GF-D8 (cell line): ENCODE results near the gene TEX19.
"Not testable (repeated sequence)": the region's sequence is repeated elsewhere in the genome, so short reads cannot be mapped to it uniquely, and the experiment has no call there.

Experiments used
- DNase-seq: peaks from one replicate; lab custom pipeline; 2025; lab: John Stamatoyannopoulos, UW

Gene TEX19

DNA sequence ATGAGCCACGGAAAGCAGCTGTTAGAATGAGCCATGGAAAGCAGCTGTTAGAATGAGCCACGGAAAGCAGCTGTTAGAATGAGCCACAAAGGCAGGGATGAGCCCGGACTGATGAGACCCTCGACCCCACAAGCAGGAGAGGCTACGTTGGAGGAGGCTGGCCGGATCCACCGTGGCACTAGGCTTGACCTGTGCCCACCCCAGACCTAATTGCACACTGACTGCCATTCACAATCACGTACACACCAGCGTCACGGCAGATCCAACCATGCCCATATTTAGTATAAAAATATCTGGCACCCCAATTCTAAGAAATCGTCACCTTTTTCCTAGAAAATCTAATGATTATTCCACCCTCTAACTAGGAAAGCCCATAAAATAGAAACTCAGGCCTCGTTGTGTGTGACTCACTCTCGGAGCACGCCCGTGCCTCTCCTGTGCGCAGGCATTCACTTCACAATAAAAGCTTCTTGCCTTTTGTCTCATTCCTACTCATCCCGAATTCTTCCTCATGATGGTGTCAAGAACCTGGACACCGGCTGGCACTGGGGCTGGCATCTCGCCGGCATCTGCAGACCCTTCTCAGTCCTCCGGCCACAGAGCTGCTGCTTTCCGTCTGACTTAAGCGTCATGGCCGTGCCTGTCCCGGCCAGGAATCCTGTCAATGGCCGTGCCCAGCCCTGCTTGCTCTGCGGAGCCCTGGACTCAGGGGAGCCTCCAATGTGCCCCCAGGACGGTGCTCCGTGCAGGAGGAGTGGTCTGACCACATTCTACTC, 20.0 kb upstream of the TEX19 start:
- no peak for DNase-seq

DNA sequence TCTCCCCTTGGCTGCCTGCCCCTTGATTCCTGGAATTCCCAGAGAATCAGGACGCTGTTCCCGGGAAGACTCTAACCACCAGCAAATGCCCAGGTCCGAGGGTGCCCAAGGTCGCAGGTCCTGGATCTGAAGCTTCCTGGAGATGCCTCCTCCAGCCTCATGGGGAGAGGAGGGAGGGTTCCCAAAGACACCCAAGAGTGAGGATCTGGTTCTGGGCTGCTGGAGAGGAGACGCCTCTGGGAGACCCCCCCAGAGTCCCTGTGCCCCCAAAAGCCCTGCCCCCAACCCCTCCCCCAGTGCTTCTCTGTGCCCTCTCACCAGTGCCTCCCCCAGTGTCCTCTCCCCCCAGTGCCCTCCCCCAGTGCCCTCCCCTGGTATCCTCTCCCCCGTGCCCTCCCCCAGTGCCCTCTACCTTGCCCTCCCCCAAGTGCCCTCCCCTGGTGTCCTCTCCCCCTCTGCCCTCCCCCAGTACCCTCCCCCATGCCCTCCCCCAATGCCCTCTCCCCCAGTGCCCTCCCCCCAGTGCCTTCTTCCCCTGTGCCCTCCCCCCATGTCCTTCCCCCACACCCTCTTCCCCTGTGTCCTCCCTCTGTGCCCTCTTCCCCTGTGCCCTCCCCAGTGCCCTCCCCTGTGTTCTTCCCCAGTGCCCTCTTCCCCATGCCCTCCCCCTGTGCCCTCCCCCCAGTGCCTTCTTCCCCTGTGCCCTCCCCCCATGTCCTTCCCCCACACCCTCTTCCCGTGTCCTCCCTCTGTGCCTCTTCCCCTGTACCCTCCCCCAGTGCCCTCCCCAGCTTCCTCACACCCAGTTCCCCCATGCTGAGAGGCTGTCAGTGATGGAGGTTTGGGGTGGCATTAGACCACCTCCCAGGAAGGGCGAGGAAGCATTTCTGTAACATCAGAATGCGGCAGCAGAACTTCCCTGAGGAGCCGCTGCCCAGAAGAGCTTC, 19.1 kb upstream of the TEX19 start:
- no peak for DNase-seq

- no peak for DNase-seq
Measured at GRCh38 chr17:82342361-82343079, 16.5 kb upstream of the TEX19 start.

GRCh38 chr17:82343560-82343959, 15.5 kb upstream of the TEX19 start:
- no peak for DNase-seq

- DNase-seq = no peak
Measured at GRCh38 chr17:82344175-82344907, 14.7 kb upstream of the TEX19 start.

DNA sequence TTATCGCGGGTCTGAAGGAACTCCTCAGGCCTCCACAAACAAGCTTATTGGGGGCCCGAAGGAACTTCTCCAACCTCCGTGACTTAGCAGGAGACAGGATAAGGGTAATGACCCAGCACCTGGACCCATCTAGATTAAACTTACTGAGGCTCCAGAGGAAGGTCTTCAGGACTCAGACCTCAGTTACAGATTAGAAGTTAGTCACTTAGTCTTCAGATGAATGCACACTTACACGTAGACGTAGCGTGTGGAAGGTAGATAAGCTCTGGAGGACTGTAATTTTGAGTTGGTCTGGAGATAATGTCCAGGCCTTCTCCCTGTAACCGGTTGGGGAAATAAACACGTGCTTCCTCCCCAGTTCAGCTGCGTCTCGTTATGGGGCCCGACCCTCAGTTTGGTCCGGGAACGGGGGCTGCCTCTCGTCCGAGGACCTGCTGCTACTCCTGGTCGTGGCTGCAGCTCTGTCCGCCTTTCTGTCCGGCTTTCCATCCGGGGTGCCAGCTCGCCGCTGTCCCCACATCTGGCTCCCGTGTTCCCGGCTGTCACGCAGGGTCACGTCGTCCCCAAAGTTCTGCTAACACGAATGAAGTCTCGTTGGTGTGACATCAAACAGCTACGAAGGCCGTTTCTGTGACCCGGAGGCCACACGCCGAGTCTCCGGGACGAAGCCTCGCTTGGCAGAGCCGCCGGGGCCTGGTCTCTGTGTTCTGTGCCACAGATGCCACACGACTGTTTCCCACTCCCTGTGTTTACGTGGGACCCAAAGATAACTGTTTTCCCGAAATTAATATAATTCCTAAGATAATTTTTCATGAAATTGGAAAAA, 13.7 kb upstream of the TEX19 start:
- no peak for DNase-seq

DNA sequence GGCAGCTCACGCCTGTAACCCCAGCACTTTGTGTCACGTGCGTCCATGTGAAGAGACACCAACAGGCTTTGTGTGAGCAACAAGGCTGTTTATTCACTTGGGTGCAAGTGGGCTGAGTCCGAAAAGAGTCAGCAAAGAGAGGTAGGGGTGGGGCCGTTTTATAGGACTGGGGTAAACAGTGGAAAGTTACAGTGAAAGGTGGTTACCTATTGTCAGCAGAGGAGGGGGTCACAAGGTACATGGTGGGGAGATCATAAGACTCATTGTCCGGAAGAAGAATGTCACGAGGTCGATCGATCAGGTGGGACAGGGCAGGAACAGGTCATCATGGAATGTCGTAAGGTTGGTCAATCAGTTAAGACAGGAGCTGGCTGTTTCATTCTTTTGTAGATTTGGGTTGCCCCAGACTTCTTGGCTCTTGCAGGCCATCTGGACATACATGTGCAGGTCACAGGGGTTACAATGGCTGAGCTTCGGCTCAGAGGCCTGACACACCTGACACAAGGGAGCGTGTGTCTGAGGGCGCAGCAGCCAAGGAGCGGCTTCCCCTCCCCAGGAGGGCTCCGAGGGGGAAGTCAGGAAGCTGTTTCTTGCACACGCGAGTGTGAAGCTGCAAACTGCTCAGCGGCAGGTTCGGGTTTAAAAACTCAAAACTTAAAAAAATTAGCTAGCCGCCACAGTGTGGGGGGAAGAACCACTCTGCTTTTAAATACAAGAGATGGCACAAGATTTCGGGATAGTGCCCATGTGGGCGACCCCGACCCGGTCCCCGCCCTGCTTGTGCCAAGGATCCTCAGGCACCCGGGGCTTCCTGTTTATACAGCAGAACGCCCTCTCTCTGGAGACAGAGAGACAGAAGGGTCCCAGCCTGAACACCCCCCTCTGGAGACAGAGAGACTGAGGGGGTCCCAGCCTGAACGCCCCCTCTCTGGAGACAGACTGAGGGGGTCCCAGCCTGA, 12.4 kb upstream of the TEX19 start:
- no peak for DNase-seq

GRCh38 chr17:82347994-82348393, 11.1 kb upstream of the TEX19 start:
- DNase-seq = not testable (repeated sequence)

DNA sequence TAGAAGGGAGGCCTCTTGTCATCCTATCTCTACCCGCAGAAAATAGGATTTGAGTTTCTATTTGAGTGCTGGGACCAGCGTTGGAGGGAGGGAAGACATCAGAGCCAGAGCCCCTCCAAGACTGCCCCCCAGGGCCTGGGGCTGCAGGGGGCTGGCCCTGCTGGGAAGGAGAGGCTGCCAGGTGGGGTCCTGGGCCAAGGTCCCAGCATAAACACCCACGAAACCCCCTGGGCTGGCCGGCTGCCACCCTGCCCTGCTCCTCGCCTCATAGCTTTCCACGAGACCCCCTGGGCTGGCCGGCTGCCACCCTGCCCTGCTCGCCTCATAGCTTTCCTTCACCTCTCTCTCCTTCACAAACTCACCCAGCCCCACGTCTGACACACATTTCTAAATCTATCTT, 10.6 kb upstream of the TEX19 start:
- DNase-seq = no peak

DNA sequence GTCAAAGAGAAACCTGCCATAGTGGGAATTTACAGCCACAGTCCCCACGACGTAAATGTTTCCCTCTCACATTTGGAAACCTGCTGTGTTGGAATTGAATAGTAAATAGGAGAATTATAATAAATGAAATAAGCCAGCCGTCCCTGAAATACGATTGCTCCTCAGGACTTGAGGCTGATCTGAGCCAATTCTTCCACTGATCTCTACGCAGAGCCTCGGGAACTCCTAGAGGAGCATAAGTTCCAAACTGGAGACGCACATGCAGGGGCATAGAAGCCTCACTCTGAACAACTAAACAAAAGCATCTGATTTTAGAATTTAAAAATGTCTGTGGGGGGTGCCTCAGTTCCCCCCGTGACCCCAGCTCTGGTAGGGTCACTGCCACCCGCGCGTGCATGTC, 10.2 kb upstream of the TEX19 start:
- no peak for DNase-seq

DNA sequence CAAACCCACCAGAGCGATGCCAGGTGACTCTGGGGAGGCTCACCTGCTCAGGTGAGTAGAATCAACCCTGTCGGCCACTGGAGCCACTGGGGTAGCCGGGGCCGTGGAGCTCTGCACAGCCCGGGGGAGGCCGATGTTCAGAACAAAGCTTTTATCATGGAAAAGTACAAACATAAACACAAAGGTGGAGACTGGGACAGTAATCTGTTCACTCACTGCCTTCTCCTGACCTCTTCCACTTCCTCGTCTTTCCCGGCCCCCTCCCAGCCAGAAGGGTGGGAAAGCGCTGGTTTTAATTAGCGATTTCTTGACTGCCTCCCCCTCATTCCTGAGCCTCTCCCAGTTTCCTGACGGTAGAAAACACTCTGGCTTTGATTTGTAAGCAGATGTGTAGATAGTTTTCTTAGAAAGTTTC, 9.8 kb upstream of the TEX19 start:
- no peak for DNase-seq

GRCh38 chr17:82350182-82351030, 8.6 kb upstream of the TEX19 start:
- peak; percentile 54 for DNase-seq

GRCh38 chr17:82351254-82351712, 7.8 kb upstream of the TEX19 start:
- DNase-seq = no peak

- DNase-seq = peak; percentile 18
Measured at GRCh38 chr17:82351713-82352488, 7.1 kb upstream of the TEX19 start.

DNA sequence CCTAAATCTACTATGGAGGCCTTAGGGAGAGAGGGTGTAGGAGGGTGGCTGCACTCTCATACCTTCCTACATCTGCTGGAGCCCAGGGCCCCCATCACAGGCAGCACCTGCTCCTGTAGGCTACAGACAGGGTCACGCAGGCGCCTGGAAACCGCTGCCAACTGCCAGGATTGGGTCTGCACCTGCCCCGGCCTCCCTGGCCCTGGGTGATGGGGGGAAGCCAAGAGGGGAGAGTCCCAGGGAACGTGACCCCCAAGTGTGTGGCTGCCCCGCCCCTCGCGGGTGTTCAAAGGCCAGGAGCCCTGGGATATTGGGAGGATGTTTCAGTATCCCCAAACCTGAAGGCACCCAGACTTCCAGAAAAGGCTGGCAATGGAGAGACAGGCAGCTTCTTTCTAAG, 5.6 kb upstream of the TEX19 start:
- DNase-seq = no peak

DNA sequence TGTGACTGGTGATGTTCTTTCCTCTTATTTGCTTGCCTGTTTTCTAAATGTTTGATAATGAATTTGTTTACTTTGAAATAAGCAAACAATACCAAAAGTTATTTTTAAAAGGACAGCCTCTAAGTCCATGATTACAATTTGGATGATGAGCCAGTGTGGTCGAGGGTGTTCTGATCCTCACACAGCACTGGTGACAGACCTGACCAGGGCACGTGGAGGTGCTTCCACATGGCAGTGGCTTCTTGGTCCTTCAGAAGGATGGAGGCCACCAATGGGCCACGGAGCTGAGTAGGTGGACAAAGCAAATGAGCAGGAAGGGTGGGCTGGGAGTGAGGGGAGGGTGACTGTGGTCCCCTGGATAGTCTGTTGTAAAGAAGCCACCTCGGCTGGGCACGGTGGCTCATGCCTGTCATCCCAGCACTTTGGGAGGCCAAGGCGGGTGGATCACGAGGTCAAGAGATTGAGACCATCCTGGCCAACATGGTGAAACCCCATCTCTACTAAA, 4.2 kb upstream of the TEX19 start:
- DNase-seq = no peak

GRCh38 chr17:82355770-82356427, 3.1 kb upstream of the TEX19 start:
- DNase-seq = no peak
